ENCODE measurements around the gene CARD16.
"Not testable (repeated sequence)": the region's sequence is repeated elsewhere in the genome, so short reads cannot be mapped to it uniquely, and the experiment has no call there.

The CARD16 gene

DNA sequence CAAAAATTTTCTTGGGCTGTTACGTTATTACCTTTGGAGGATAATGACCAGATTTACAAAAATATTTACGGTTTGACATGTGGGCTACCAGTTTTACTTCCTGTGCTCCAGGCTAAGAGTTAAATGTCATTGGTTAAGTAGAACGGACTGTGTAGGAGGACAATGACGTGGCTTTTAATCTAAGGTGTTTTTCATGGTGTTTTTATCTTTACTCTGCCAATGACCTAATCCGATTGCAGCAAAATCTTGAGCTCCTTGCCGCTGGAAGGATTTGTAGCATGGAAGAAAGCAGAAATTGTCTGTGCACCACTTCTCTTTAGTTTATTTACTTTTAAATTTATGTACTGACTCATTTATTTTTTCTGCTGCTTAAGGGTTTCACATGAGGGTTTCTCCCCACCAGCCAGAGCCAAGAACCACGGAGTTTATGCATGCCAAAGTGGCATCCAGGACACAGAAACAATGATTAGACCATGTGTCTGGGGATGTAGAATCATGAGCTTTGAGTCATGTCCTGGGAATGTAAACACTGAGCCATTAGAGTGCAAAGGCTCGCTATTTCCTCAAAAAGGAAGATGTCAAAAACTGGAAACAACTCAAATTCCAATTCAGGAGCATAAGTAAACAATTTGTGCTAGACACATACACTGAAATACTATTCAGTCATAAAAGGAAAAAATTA, 1.9 kb upstream of the CARD16 start:
- peak; percentile 61 to 91 for DNase-seq

DNA sequence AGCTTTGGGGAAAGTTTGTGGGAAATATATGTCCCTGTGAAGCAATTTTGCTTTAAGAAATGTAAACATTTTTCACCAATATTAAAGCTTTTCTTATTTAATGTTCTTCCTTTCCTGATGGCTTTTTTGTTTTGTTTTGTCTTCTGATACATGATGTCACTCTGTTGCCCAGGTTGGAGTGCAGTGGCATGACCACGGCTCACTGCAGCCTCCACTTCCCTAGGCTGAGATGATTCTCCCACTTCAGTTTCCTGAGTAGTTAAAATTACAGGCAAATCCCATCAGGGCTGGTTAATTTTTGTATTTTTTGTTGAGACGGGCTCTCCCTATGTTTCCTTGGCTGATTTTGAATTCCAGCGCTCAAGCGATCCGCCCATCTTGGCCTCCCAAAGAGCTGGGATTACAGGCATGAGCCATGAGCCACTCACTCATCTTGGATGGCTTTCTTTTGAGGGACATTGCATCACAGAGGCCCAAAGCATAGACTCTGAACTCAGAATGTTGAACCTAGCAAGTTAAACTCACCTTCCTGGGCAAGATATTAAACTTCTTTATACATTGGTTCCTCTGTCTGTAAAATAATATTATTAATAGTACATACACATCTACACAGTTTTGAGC, 651 bp upstream of the CARD16 start:
- DNase-seq: no peak

DNA sequence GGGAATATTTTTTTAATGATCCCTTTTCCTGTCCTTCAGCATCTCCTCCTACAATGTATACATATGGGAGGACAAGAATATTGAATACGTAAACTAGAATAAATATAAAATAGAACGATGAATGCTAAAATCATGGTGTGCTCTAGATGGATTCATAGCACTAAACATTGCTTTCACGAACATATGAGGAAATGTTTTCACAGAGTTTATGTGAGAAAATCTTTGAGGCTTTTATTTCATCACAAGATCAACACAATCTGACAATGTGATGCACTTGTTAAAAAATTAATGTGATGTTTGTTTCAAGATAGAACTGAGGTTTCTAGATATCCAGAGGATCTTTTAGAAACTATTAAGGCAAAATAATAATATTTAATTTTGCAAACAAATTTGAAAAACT, 3.0 kb downstream of the CARD16 start:
- no peak for DNase-seq

DNA sequence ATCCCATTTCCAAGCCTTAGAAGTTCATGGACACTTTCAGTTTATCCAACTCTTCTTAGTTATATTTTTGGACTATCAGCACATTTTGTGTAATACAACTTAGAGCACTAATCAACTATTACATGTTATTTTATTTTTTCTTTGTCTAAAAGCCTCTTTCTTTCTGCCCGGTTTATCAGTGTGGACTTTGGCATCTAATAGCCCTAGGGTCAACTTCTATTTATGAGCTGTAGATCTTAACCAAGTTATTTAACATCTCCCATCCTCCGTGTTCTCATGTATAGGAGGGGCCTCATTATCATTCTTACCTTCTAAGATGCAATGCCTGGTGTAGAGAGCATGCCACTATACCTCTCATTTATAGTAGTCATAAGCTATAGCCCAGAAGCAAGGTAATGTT, 4.4 kb downstream of the CARD16 start:
- no peak for DNase-seq

DNA sequence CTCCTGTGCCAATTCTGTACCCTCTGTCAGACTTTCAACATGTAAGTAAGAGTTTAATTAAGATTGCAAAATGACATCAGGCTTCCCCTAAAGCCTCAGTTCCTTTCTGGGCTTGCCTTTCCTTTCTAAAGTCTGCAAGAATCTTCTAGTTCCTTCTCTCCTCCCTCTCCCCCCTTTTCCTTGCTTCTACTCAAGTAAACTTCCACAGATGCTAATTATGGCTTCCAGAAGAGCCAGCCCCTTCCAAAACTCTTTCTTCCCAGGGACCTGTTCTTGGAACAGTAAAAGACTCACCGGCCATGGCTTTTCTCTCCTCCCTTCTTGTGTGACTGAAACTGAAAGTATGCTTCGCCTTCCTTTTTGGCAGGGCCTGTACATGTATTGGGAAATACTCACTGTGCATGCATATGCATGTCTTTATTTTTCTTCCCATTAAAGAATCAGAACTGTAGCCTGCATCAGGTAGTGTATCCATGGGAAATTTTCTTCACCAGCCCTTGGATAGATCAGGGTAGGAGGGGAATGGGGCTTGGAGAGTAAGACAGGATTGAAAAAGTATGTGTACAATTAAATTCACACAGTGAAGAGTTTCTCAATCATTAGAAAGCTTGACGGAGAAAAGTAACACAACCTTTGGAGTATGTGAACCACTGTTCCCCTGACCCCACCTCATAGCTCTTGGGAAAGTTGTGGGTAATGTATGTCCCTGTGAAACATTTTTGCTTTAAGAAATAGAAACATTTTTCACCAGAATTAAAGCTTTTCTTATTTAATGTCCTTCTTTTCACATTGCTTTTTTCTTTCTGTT, 10.1 kb downstream of the CARD16 start, which contains the start of gene CASP1:
Gene CASP1 (minus strand): TSS at position 332 of the 808 bp plus-strand sequence. CDS start 31 bp downstream, at position 301.
- DNase-seq: no peak

DNA sequence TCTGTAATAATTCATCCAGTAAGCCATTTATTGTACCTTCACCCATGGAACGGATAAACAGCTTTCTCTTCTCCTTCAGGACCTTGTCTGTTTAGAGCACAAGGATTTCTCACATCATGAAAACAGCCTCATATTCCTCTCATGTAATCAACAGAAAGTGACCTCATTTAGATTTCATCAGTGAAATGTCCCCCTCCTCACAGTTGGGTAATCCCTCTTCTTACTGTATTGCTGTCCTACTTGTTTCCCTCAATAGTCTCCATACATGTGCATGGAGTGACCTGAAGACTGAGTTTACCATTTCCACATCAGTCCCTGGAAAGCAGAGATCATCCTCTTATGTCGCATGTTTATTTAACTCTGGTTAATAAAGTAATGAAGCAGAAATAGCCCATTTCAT, 10.7 kb downstream of the CARD16 start:
- not testable (repeated sequence) for DNase-seq

DNA sequence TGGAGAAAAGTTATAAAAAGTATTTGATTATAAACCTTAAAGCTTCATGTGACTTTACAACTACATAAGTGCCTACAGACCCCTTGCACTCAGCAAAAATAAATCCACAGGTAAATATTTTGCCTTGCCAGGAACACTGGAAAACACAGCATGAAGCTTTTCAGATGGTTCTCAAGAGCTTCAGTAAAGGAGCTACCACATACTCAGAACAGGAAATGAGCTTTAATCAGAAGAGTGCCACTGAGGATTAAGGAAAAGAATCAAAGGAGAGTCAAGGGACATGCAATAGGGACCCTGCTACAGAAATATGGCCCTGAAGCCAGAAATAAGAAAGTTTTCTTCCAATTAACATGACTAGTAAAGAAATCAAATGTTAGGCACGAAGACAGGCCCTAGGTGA, 11.4 kb downstream of the CARD16 start:
- DNase-seq: no peak

DNA sequence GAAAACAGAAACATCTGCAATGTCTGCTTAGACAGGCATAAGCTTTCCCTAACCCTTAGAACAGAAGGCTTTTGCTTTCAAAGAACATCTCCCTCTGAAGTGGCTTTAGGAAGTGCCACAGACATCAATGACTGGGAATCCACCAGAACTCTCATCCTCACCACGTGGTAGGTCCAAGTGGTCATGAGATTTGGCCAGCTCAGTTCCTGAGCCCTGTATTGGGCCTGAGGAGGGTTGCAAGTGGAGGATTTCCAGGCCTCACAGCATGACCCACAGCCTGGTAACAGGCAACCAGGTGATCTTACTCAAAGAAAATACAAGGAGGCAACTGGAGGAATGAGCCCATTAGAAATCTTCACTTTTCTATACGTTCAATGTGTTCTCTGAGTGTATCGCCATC, 11.8 kb downstream of the CARD16 start:
- no peak for DNase-seq

DNA sequence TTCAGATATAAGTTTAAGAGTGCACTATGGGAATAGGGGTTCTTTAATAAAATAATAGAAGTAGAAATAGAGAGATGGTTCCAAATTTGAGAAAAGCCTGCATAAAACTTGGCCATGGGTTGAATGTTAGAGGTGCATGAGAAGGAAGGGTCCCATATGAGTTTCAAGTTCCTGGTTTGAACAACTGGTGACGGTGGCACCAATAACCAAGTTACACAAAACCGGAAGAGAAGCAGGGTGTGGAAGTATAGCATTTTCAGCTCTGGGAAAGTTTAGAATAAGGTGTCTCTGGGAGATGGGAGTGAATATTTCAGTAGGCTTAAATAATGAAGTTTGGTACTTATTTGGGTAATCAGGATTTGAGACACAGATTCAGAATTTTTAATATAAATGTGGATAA, 12.6 kb downstream of the CARD16 start:
- DNase-seq: no peak

DNA sequence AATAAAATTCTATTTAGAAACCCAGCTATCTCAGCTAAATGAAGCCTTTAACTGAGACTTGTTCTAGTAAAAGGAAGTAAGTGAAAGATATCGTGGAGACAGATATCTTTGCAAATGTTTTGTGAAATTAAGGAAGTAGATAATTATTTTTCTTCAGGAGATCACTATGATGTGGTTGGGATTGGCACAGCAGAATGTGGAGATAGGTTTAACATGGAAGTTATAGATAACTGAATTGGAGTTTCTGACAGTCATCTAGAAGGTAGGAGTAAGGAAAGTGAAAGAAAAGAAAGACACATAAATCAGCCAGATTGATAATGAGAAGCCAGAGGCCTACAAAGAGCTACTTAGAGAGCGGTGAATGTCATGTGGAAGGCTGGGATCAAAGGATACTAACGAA, 17.5 kb downstream of the CARD16 start:
- DNase-seq: no peak

DNA sequence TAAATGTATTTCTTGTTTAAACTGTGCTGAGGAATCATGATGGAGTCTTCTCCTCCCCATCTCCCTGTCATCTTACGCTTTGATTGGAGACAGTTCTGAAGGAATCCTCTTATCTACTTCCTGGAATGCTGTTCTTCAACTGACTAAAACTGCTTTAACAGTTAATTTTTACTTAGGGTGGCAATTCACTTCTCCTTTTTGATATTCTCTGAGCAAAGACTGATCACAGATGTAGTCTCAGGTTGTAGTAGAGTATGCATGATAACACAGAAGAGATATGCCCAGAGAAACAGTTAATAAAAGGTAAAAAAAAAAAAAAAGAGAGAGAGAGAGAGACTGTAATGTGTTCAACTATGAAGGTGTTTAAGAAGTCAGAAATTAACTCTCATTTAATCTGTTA, 20.7 kb downstream of the CARD16 start:
- no peak for DNase-seq

DNA sequence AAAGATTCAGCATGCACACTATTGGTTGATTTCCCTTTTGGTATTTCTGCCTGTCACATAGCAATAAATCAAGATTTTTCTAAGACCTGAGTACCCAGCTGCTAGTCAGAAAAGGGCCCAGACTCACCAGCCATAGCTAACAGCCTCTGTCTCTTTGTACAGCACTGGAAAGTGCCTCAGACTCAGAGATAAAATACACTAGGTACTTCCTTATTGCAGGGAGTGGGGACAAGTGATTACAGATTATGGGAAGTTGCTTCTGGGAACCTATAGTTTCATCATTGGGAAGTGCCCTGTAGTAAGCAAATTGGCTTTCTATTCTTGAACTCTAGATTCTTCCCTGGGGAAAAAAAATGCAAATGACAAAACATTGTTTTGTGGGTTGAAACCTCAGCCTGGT, 22.1 kb downstream of the CARD16 start, which contains the start of gene CASP5:
Gene CASP5 (minus strand): TSS at position 166 of the 400 bp plus-strand sequence. CDS start 32 bp downstream, at position 134.
- no peak for DNase-seq

DNA sequence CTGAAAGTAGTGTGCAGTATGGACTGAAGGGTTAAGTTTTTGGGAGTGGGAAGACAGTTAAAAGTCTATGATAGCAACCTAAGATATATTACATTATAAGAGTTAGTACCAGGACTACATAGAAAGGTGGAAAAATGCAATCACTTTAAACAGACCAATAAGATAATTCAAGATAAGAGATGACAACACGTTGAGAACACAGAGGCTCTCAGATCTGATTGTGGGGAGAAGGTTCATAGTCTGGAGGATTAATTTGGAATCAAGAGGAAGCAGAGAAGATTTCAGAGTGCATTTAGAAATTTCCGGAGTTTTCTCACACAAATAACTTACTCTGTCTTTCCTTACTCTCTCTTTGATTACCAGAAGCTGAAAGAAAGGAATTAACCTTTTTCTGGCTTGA, 22.6 kb downstream of the CARD16 start:
- DNase-seq: no peak

DNA sequence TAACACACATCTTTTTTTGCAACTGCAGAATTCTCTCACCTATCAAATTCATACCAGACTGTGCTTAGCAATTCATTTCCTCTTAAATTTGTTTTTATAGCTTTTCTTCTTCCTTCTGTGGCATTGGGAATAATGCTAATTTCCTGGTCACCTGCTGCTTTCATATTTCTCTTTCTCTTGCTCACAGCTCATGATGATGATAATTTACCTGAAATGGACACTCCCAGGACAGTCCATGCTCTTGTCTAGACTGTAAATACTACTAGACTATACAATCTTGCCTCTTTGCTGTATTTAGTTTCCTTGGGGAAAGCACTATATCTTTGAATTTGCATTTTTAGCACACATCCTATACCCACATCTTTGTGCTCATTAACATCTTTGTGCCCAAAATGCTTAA, 37.7 kb downstream of the CARD16 start:
- DNase-seq: no peak

DNA sequence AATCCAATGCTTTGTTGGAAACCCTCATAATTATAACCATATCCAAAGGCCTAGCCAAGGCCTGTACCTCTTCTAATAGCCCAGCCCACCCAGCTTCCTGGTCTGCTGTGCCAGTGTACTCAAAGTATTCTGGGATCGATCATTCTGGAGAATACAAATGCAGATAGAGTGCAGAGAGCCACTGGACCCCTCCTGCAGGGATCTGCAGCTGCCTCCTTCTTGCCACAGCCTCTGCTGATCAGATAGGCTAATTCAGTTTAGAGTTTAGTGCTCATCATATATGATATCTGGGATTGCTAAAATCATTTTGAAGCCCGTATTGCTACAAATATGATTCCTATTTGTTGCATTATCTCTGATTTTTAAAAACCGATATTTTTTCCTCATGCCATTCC, 39.7 kb downstream of the CARD16 start:
- DNase-seq: peak in 1 of 2 experiments; percentile 59

DNA sequence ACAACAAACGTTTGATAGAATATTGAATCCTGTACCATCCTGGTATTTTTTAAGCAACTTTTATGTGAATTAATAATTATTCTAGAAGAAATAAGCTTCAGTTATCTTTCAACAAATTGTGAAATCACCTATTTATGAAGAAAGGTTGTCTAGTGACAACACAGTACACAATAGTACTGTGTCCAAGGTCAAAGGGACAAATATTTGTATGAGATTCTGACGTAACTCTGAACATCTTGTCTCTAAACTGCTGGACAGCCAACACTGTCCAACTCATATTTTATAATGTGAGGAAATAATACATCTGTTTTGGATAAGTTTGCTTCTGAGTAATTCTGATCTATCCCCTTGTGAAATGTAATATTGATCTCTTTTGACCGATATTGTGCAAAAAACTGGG, 41.1 kb downstream of the CARD16 start:
- no peak for DNase-seq

DNA sequence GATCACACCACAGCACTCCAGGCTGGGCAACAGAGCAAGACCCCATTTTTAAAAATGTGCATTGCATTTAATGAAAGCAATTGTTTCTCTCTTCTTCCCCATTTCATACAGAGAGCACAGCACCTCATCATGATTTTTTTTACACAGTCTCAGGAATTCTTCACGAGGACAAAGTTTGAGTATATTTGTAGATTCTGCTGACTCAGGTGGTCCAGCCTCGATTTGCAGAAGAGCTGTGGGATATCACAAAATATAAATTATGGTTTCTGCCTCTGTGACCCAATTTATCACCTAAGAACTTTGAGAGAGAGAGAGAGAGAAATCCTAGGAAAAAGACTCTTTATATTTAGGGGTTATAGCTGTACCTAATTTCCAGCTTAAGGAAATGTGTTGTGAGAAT, 42.0 kb downstream of the CARD16 start:
- no peak for DNase-seq

DNA sequence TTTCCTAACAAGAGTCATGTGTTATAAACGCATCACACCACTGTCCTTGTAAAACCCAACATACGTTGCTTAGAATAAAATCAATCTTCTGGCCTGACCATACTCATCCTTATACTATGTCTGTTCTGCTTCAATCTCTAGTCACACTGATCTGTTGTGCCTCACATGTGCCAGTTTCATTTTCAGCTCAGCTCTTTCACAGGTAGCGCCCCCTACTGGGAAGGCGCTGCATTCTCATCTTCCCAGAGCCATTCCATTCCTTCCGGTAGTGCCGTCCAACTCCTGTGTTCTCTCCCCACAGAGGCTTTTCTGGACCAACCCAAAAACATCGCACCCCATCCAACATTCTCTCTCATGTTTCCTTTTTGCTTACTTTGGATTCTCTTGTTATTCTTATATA, 44.3 kb downstream of the CARD16 start:
- DNase-seq: peak in 1 of 2 experiments; percentile 25

DNA sequence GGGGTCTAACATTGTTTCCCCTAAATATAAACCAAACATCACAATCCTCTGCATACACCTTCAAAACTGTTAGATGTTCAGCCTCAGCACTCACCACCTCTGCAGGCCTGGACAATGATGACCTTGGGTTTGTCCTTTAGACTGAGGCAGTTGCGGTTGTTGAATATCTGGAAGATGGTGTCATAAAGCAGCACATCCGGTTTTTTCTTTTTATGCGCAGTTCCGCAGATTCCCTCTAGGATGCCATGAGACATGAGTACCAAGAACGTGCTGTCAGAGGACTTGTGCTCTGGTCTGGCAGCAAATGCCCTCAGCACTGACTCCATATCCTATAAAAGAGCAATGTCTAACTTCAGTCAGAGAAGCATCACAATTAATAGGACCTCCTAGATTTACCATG, 45.0 kb downstream of the CARD16 start:
- peak; percentile 43 to 44 for DNase-seq

DNA sequence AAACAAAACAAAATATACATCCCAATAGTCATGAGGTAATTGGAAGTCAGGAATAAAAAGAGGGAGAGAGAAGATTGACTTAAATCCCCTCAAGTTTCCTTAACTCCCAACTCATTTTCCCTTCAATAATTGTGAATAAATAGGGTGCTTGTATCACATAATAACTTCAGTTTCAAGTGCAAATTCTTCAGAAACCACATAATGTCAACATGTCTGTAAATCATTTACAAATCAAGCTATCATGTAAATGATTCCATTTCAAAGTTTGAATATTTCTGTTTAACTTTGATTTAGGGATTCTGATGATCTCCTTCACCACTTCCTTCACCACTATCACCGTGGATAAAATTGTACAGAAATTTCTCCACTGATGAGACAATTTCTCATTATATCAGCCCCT, 45.4 kb downstream of the CARD16 start:
- DNase-seq: no peak

DNA sequence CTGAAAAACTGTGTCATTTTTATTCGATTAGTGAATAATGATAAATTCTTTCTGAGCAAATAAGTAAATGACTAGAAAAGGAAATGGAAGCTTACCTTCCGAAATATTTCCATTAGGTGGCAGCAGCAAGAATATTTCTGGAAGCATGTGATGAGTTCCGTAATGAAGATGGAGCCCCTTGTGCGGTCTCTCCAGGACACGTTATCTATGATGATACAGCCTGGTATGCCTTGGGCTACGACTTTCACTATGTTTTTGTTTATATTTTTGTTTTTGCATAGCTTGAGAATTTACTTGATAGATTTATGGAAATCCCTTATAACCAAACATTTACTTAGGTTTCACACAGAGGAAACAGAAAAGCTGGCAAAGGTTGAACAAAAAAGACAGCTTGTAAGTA, 47.8 kb downstream of the CARD16 start:
- DNase-seq: peak in 1 of 2 experiments; percentile 16

DNA sequence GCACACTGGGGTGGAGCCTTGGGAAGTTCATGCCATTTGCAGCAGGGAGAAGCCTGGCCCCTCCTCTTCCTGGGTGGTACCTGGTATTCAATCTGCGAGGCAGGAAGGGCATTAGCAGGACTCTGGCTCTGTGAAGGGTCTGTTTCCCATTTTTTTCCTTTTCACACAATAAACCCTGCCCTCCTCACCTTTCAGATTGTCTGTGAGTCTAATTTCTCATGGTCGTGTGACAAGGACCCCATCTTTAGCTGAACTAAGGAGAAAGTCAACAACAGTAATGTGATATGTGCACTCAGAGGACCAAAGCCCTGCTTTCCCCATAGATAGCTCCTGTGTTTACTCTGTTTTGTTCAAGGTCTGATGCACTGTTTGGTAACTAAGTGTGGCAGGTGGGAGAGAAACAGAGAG, 50.1 kb downstream of the CARD16 start:
- no peak for DNase-seq

DNA sequence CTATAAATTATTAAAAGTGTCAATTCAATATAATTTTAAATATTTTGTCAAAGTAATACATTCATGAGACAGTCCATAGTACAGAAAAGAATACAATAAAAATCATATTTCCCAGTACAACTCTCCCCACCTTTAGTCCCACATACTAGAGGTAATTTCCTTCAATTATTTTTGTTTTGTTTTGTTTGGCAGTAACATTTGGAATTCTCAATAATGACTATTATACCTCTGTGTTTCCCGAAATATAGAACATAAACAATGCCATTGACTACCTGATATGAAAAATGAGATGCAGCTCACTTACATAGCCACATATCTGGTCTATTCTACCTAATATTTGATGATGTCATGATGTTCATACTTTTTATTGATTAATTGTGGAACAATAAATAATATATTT, 52.4 kb downstream of the CARD16 start:
- DNase-seq: no peak

DNA sequence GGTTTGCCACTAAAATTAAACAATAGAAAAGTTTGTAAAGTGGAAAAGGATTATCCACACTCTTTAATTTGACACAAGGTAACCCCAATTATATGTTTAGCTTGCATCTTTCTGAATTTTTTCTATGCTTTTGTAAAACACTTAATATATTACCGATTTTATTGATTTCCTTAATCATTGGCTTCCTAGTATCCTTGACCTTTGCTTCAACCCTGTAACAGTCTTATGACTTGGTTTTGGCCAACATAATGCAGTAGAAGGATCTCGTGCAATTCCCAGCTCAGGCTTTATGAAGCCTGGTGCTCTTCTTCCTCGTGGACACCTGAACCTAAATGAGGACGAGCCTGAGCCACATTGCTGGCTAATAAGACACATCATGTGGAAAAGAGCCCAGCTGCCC, 53.1 kb downstream of the CARD16 start:
- DNase-seq: no peak
